ENCODE data around the gene LRRC8E.

GRCh38 chr19:7879111-7879807 lies 9.1 kb upstream of the LRRC8E start:
- TF ChIP-seq EZH2 (IDR thresholded peaks at IDR 0.05; ENCODE audit: borderline replicate concordance, low read length) (no peak), CTCF (conservative IDR thresholded peaks at IDR 0.05 in 1 of 2, IDR thresholded peaks at IDR 0.05 in 1 of 2; ENCODE audit: extremely low read depth in 1 of 2, insufficient read depth in 1 of 2, low read depth in 1 of 2, low read length in 2 of 2) (no peak)

All from mammary epithelial cell (primary cell).